Muscle of leg (tissue), 11 donors: Measurements from ENCODE around the gene MICALL2. TPM values are rescaled to one million over a fixed set of nuclear protein-coding genes. Genes with fewer than 3 reads are reported as not detected.
"Not testable (repeated sequence)": the region's sequence is repeated elsewhere in the genome, so short reads cannot be mapped to it uniquely, and the experiment has no call there.

ENCODE experiments used
- DNase-seq: peaks from one replicate; pipeline ENCODE4 v3.0.0; 2013
- H3K27ac ChIP-seq: one replicate; pipeline ENCODE4 v1.5.1; 2013; ENCODE audit warnings: mild to moderate bottlenecking, low read length, control low read depth
- H3K27me3 ChIP-seq: one replicate; pipeline ENCODE4 v1.6.1; 2013; ENCODE audit warnings: low read length; ENCODE audit not compliant: control insufficient read depth, insufficient read depth
- H3K36me3 ChIP-seq: one replicate; pipeline ENCODE4 v1.6.1; 2013; ENCODE audit warnings: low read length; ENCODE audit not compliant: control insufficient read depth, insufficient read depth
- H3K4me1 ChIP-seq: one replicate; pipeline ENCODE4 v1.6.1; 2013; ENCODE audit warnings: low read length; ENCODE audit not compliant: control insufficient read depth, insufficient read depth
- H3K4me3 ChIP-seq: one replicate; pipeline ENCODE4 v1.5.1; 2013; ENCODE audit warnings: low read length, control low read depth
- H3K9me3 ChIP-seq: replicated peaks from 2 replicates; pipeline ENCODE4 v1.6.1; 2013; ENCODE audit warnings: low read depth, low read length; ENCODE audit not compliant: control insufficient read depth
- WGBS: methylation state at CpG from one replicate; pipeline ENCODE4 v1.1.5; 2013; ENCODE audit warnings: missing lambda C conversion rate; ENCODE audit not compliant: insufficient coverage; 5-methylcytosine and 5-hydroxymethylcytosine counted together
- polyA plus RNA-seq, 8 donors: library from polyadenylated mRNA; unstranded; fragments of 120-200 nt; gene quantifications; one replicate each; pipeline versions ENCODE4 v1.2.1 to v1.2.3, GENCODE V29; 2013; ENCODE audit warnings: inconsistent platforms in 1 of 8, low replicate concordance in 1 of 8; ENCODE audit not compliant: insufficient read length in 8 of 8, insufficient read depth in 1 of 8
- total RNA-seq: library from RNA; stranded (reverse); fragments of 120-200 nt; gene quantifications from one replicate; pipeline ENCODE4 v1.2.4, GENCODE V29; 2013

MICALL2 gene
- total and polyA plus RNA-seq, 9 donors = 4.4 to 13.3 (median 7.5) TPM

- H3K9me3 ChIP-seq = no peaks in the 10 kb centered on the region
- DNase-seq = no peak
- no peak overlapping the region for H3K27ac ChIP-seq
- no peak overlapping the region for H3K4me3 ChIP-seq
- peaks cover 24% of the 10 kb centered on the region for H3K4me1 ChIP-seq
- 85% methylated on average over 11 of the region's 14 CpGs for WGBS
- no peaks in the 10 kb centered on the region for H3K27me3 ChIP-seq
- no peaks in the 10 kb centered on the region for H3K36me3 ChIP-seq
These were observed 10.3 kb downstream of the MICALL2 start for GRCh38 chr7:1448958-1449357.

- Histone ChIP-seq H3K36me3 (no peaks in the 10 kb centered on the region), H3K4me1 (peaks cover 24% of the 10 kb centered on the region), H3K4me3 (no peak overlapping the region), H3K9me3 (no peaks in the 10 kb centered on the region), H3K27ac (peak overlapping the region; percentile 65), H3K27me3 (no peaks in the 10 kb centered on the region)
- peak; percentile 67 for DNase-seq
- 63% methylated on average over 7 of the region's 15 CpGs for WGBS
These were observed 11.6 kb downstream of the MICALL2 start for GRCh38 chr7:1447551-1448244.

GRCh38 chr7:1447112-1447511 lies 12.2 kb downstream of the MICALL2 start:
- no peak overlapping the region for H3K4me3 ChIP-seq
- H3K27ac ChIP-seq = no peak overlapping the region
- DNase-seq = no peak
- H3K4me1 ChIP-seq = peaks cover 24% of the 10 kb centered on the region
- H3K36me3 ChIP-seq = no peaks in the 10 kb centered on the region
- H3K9me3 ChIP-seq = no peaks in the 10 kb centered on the region
- no peaks in the 10 kb centered on the region for H3K27me3 ChIP-seq
- 44% methylated on average over 2 of the region's 11 CpGs for WGBS

DNA sequence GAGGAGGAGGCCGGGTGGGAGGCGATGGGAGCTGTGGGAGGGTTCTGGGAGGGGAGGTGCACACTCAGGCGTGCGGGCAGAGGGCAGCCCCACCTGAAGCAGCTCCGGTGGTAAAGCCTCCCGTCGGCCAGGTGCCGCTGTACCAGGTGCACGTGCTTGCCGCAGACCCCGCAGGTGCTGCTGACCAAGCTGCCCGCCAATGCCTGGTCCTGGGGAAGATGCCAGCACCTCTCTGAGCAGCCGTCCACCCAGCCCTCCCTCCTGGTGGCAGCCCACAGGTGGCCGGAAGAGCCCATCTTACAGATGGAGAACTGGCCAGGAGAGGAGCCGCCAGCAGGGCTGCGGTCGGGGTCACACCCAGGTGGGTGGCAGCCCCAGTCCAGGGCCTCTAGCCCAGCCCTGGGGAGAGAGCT lies 12.6 kb downstream of the MICALL2 start:
- 54% methylated on average over 17 of the region's 17 CpGs for WGBS
- no peak for DNase-seq
- no peaks in the 10 kb centered on the region for H3K36me3 ChIP-seq
- H3K4me1 ChIP-seq = peaks cover 24% of the 10 kb centered on the region
- no peaks in the 10 kb centered on the region for H3K9me3 ChIP-seq
- no peaks in the 10 kb centered on the region for H3K27me3 ChIP-seq
- H3K4me3 ChIP-seq = no peak overlapping the region
- no peak overlapping the region for H3K27ac ChIP-seq

DNA sequence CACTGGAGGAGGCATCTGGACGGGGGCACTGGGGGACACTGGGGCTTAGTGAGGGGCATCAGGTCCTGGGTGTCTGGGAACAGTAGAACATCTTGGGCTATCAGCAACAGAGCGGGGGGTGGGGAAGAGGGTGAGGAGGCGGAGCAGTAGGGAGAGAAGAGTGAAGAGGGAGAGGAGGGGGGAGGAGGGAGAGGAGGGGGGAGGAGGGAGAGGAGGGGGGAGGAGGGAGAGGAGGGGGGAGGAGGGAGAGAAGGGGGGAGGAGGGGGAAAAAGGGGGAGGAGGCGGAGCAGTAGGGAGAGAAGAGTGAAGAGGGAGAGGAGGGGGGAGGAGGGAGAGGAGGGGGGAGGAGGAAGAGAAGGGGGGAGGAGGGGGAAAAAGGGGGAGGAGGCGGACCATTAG lies 13.2 kb downstream of the MICALL2 start:
- not testable (repeated sequence) for H3K27ac ChIP-seq, DNase-seq, H3K9me3 ChIP-seq, H3K36me3 ChIP-seq, H3K27me3 ChIP-seq, H3K4me3 ChIP-seq
- WGBS = 43% methylated on average over 1 of the region's 5 CpGs
- H3K4me1 ChIP-seq = peaks cover 24% of the 10 kb centered on the region

GRCh38 chr7:1445341-1445740 lies 13.9 kb downstream of the MICALL2 start:
- no peak for DNase-seq
- H3K4me1 ChIP-seq = peaks cover 22% of the 10 kb centered on the region
- H3K36me3 ChIP-seq = no peaks in the 10 kb centered on the region
- H3K27ac ChIP-seq = no peak overlapping the region
- H3K4me3 ChIP-seq = no peak overlapping the region
- WGBS = 83% methylated on average over 18 of the region's 21 CpGs
- H3K27me3 ChIP-seq = no peaks in the 10 kb centered on the region
- H3K9me3 ChIP-seq = no peaks in the 10 kb centered on the region

- Histone ChIP-seq H3K27me3 (no peaks in the 10 kb centered on the region), H3K4me3 (no peak overlapping the region), H3K4me1 (peaks cover 18% of the 10 kb centered on the region), H3K36me3 (no peaks in the 10 kb centered on the region), H3K27ac (no peak overlapping the region), H3K9me3 (no peaks in the 10 kb centered on the region)
- DNase-seq = no peak
- 61% methylated on average over 20 of the region's 24 CpGs for WGBS
These were observed 14.3 kb downstream of the MICALL2 start for GRCh38 chr7:1444925-1445322.

DNA sequence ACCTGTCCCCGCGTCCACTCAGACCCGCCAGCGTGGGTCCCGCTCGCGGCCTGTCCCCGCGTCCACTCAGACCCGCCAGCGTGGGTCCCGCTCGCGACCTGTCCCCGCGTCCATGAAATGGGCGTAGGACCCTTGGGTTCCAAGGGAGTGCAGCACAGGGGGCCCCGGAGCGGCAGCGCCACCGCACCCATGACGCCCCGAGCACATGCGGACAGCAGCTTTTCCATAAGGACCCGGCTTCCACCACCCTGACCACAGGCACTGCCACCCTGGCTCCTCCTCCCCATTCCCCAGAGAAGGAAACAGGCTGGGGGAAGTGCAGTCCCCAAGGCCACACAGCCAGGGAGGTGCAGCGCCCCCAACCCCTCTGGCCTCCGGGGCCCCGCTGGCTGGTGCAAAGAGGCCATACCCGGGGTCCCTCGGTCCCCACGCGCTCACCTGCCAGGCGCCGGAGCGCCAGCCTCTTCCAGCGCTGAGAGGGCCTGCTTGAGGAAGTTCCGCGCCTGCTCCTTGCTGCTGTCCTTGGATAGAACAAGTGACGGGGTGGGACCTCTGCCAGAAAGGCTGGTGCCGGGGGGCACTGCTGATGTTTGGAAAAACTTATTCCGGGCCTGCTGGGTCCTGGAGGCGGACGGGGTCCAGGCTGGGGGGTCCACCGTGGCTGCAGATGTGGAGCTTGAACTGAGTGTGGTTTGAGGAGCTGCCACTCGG lies 14.9 kb downstream of the MICALL2 start:
- H3K9me3 ChIP-seq = no peaks in the 10 kb centered on the region
- H3K27ac ChIP-seq = no peak overlapping the region
- DNase-seq = no peak
- no peaks in the 10 kb centered on the region for H3K27me3 ChIP-seq
- no peaks in the 10 kb centered on the region for H3K36me3 ChIP-seq
- H3K4me3 ChIP-seq = no peak overlapping the region
- 78% methylated on average over 28 of the region's 45 CpGs for WGBS
- H3K4me1 ChIP-seq = peaks cover 17% of the 10 kb centered on the region

- H3K27me3 ChIP-seq, H3K9me3 ChIP-seq, H3K27ac ChIP-seq, DNase-seq, H3K36me3 ChIP-seq, H3K4me3 ChIP-seq: not testable (repeated sequence)
- H3K4me1 ChIP-seq = peaks cover 17% of the 10 kb centered on the region
- WGBS = 100% methylated on average over 5 of the region's 42 CpGs
These were observed 15.6 kb downstream of the MICALL2 start for GRCh38 chr7:1443587-1444200.

DNA sequence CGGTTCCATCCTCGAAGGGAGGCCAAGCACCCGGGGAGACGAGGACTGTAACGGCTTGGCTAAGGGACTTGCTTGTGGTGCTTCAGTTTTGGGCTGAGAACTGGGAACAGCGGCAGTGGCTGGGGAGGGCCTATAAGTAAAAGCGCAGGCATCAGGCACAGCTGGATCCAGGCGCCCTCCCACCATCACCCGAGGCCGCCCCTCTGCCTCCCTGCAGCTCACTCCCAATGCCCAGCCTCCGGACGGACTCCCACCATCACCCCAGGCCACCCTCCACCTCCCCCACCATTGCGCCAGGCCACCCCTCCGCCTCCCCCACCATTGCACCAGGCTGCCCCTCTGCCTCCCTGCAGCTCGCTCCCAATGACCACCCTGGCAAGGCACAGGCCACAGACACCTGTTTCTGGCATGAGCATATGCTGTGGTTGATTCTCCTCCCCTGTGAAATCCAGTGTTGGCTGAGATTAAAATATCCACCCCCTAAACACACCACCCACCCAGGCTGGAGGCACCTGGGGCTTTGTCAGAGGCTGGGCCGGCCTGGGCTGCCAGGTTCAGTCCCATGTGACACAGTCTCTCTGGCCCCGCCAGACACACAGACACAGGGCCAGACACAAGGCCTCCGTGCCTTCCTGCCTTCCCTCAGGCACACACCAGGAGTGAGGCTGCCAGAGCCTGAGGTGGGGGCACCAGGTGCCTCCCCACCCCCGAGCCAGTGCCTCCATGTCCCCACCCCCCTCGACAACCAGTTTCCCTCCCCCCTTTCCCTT lies 16.7 kb downstream of the MICALL2 start:
- DNase-seq = no peak
- Histone ChIP-seq H3K4me3 (no peak overlapping the region), H3K36me3 (no peaks in the 10 kb centered on the region), H3K27ac (no peak overlapping the region), H3K4me1 (peaks cover 10% of the 10 kb centered on the region), H3K9me3 (no peaks in the 10 kb centered on the region), H3K27me3 (no peaks in the 10 kb centered on the region)
- 86% methylated on average over 13 of the region's 20 CpGs for WGBS
